Stimulated activated CD8-positive, alpha-beta memory T cell treated with anti-CD3 and anti-CD28 coated beads, Interleukin-7, amount 100 ng/mL, for 4 hours (primary cell): ENCODE measurements around the gene DNAI2.
"Not testable (repeated sequence)": the region's sequence is repeated elsewhere in the genome, so short reads cannot be mapped to it uniquely, and the experiment has no call there.

ENCODE experiments used
- DNase-seq, 2 donors: peaks; one replicate each; pipeline ENCODE4 v3.0.0-alpha.2; 2020; ENCODE audit warnings: low read depth in 2 of 2

Gene DNAI2

GRCh38 chr17:74244548-74244947, 29.5 kb upstream of the DNAI2 start:
- no peak for DNase-seq

GRCh38 chr17:74245145-74245831, 28.7 kb upstream of the DNAI2 start:
- no peak for DNase-seq

DNA sequence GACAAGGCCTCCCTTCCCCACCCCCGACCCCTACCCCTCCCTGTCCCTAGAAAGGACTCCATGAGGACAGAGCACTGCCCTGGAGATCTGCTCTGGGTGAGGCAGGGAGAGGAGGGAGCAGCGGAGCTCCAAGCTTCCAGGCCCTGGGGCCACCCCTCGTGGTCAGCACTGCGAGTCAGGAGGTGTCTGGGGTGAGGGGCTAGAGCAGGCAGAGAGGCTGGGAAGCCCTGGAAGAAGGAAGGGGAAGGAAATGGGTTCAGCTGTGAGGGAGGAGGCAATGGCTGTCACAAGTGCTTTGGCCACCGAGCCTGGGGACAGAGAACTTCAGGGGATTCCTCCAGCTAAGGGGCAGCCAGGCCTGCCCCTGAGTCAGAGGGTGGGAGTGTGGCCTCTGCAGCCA, 28.2 kb upstream of the DNAI2 start:
- DNase-seq = no peak

DNA sequence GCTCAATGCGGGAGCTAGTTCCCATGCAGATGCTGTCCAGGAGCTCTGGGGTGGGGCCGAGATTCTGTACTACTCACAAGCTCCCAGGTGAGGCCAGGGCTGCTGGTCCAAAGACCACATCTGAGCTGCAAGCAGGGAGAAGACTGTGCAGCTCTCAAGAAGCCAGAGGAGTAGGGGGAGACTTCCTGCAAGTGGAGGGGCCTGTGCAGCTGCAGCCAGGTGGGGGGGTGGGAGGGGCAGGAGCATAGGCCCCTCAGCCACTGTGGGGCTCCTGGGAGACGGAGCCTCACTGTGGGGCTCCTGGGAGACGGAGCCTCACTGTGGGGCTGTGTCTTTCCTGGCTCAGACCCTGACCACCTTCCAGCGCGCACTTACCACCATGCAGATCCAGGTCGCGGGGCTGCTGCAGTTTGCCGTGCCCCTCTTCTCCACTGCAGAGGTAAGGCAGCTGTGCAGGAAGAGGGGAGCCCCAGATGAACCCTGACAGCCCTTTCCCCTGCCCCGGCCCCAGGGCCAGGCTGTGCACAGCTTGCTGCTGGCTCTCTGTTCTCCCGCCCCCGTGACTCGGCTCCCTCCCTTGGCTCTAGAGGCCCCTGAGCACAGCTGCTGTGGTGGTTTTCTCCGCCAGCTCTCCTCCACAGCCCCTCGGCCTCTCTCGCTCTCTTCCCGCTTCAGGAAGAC, 24.3 kb upstream of the DNAI2 start:
- DNase-seq = no peak

DNA sequence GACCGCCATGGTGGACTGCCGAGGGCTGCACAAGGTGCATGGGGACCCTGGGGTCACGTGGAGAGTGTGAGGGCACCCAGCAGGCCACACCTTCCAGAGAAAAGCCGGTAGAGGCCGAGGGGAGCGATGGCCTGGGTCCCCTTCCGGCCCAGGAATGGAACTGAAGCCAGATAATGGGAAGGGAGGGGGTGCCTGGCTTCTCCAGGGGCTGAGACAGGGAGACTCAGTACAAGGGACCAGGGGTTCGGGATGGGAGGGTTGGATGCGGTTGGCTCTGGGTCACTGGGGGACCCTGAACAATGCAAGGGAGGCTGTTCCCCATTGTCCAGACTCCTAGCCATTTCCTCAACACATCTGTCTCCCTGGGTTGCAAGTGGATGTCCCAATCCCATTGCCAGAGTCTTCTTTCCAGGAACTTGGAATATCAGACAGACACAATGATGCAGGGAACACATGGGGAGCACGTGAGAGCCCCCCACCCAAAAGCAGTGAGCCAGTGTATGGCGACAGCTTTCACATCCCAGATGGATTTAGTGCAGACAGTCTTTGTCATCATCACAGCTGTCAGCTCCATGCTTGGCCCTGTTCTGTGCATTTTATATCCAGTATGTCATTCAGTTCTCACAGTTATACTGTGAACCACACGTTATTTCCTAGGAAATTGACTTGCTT, 23.6 kb upstream of the DNAI2 start:
- no peak for DNase-seq

DNA sequence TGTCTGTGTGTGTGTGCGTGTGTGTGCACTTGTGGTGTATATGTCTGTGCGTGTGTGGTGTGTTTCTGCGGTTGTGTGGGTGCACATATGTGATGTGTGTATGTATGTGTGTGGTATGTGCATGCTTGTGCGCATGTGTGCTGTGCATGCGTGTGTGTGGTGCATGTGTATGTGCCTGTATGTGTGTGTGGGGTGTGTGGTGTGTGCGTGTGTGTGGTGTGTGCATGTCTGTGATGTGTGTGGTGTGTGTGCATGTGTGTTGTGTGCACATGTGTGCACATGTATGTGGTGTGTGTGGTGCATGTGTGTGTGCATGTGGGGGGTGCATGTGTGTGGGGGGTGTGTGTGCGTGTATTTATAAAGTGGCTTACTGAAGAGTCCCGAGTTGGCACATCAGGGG, 23.0 kb upstream of the DNAI2 start:
- no peak for DNase-seq

DNA sequence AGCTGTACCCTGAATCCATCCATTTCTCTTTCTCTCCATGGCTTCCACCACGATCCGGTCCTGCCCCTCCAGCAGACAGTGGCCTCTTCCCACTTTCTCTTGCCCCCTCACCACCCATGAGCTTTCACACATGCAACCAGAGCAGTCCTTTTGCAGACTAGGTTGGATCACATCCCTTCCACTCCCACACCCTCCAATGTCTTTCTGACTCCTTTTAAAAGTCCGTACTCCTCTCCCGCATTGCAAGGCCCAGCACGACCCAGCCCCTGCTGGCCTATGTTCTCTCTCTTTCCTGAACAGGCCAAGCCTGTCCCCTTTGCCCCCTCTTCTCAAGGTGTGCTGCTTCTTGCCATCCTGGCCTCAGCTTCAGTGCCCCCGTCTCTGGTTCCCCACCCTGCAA, 22.5 kb upstream of the DNAI2 start:
- DNase-seq = no peak

- DNase-seq = no peak
Measured at GRCh38 chr17:74252211-74252610, 21.8 kb upstream of the DNAI2 start.

DNA sequence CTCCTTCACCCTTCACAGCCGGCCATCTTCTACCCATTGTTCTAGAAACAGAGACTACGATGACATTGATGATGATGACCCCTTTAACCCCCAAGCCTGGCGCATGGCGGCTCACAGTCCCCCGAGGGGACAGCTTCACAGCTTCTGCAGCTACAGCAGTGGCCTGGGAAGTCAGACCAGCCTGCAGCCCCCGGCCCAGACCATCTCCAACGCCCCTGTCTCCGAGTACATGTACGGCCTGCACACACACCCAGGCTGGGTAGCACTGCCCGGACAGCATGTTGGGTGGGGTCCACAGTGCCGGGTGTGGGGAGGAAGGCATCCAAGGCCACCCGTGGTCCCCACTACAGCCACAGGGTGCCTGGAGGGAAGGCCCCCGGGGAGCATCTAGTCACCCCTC, 21.0 kb upstream of the DNAI2 start:
- DNase-seq = no peak

- no peak for DNase-seq
Measured at GRCh38 chr17:74257311-74257710, 16.7 kb upstream of the DNAI2 start.

GRCh38 chr17:74259667-74260524, 14.1 kb upstream of the DNAI2 start:
- DNase-seq = no peak

DNA sequence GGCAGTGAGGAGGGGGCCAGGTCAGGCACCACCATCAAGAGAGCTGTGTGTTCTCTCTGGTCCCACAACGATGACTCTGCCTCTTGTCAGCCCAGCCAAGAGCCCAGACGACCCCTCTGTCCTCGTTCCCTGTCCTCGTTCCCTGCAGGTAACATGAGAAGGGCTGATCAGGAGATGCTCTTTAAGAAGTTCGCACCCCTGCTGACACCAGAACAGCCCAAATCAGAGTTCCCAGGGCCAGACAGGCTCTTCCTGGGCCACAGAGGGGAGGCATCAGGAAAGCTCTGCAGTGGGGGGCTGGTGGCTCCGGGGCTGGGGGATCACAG, 13.5 kb upstream of the DNAI2 start:
- DNase-seq = no peak

- no peak for DNase-seq
Measured at GRCh38 chr17:74262601-74263000, 11.4 kb upstream of the DNAI2 start.

DNA sequence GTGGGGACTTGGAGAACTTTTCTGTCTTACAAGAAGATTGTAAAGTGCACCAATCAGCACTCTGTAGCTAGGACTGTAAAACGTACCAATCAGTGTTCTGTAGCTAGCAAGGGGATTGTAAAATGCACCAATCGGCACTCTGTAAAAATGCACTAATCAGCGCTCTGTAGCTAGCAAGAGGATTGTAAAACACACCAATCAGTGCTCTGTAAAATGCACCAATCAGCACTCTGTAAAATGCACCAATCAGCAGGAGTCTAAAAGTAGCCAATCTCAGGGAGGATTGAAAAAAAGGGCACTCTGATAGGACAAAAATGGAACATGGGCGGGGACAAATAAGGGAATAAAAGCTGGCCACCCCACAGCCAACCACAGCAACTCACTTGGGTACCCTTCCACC, 7.0 kb upstream of the DNAI2 start:
- DNase-seq = not testable (repeated sequence)

DNA sequence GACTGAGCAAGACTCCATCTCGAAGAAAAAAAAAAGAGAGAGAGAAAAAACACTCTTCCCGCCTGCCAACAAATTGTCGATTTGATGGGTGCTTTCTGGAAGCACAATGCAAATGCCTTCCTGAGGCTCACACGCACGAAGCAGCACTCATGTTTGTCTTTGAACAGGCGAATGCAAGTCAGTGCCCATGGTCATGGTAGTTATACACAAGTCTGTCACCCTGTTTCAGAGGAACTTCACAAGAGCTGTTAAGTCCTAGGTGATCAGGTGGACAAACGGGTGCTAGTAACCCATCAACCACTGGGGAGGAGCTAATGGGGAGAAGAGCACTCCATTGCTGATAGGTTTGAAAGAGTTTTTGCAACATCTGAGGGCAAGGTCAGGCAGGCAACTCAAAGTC, 6.5 kb upstream of the DNAI2 start:
- DNase-seq = no peak

GRCh38 chr17:74267987-74268499, 6.0 kb upstream of the DNAI2 start:
- no peak for DNase-seq

DNA sequence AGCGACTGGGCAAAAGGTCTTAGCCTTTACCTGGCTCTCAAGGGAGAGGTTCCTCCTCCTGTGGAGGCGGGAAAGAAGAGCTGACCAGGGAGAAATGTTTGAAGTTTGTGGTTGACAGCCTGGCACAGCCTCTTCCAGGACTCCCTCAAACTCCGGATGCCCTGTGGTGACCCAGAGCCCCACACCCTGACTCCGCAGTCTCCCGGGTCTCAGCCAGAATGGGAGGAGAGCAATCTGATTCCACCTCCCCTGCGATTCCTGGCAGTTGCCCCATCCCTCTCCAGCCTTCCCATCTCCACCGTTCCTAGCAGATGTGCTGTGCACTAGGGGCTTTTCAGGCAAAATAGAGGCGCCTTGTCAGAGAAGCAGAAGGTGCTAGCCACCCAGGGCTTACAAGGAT, 5.5 kb upstream of the DNAI2 start:
- no peak for DNase-seq

DNA sequence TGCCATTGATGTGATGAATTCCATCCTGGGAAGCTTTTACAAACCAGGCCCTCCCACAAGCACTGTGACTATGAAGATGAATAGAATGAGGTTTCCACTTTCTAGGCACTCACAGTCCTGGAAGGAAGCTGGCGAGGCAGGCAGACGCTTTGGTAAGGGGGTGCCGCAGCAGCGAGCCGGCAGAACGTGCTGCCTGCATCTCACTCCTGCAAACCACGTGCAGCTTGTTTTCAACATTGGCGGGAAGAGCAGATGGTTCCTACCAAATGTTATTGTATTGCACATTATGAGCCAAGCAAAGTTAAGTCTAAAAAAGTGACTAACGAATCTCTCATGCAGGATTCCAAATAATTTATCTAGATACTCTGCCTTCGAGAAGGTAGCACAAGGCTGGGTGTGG, 3.7 kb upstream of the DNAI2 start:
- no peak for DNase-seq

DNA sequence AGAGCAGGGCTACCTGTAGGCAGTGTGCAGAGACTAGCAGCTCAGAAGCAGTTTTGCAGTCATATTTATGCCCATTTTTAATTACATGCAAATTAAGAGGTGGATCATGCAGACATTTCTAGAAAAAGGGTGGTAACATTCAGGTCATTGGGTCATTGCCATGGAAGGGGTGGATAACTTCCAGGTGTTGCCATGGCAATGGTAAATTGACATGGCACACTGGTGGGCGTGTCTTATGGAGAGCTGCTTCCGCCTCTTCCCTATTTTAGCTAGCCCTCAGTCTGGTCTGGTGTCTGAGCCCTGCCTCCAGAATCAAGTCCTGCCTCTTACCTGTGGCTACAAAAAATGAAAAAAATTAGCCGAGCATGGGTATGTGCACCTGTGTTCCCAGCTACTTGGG, 2.8 kb upstream of the DNAI2 start:
- DNase-seq = no peak

GRCh38 chr17:74271901-74272561, 2.0 kb upstream of the DNAI2 start:
- DNase-seq = no peak

DNA sequence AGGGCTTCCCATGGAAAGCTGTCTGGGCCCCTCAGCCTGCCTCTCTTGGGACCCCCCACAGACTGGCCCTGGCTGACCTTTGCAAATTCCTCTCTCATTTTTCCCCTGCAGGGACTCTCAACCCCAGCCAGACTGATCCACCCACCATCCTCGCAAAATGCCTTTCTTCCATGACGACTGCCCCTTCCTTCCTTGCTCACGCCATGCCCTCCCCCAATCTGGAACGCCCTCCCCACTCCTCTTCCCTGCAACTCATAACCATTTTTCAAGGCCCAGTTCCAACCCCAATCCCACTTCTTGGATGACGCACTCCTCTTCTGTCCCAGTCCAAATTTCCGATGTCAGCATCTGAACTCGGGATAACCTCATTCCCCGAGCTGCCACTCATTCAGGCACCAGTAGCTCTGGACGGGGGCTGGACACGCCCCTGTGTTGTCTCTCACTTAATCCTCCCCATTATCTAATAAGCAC, 1.3 kb upstream of the DNAI2 start:
- no peak for DNase-seq
